GM21786 (cell line): ENCODE data around the gene RIN2.
"Not testable (repeated sequence)": the region's sequence is repeated elsewhere in the genome, so short reads cannot be mapped to it uniquely, and the experiment has no call there.

Experiments
- ATAC-seq: cut with Tn5 transposase; IDR thresholded peaks from one replicate; pipeline ENCODE4 v1.9.1; 2021; ENCODE audit not compliant: unreplicated experiment

The RIN2 gene

DNA sequence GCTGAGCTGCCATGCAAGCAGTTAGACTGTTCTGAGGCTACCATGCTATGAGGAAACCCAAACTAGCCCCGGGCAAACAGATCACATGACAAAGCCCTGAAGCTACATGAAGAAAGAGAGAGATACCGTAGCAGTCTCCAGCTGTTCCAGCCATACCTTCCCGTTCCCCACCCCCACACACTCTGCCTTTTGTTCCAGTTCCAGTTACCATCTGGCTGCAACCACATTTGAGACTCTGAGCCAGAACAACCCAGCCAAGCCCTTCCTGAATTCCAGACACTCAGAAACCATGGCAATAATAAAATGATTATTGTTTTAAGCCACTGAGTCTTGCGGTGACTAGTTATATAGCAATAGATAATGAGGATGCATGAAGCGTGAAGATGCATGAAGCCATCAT, 28.3 kb downstream of the RIN2 start:
- no peak for ATAC-seq

DNA sequence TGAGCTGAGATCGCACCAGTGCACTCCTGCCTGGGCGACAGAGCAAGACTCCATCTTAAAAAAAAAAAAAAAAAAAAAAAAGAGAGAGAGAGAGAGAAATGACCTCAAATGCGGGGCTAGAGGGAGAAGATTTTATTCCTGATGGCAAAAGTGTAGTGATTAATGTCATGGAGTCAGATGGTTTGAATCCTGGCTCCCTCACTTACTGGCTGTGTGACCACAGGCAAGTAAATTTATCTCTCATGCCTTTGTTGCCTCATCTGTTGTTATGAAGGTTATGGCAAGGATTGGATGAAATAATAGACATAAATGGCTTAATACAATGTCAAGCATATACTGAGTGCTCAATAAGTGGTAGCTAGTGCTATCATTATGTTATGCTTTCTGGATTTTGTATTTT, 29.3 kb downstream of the RIN2 start:
- ATAC-seq: no peak

DNA sequence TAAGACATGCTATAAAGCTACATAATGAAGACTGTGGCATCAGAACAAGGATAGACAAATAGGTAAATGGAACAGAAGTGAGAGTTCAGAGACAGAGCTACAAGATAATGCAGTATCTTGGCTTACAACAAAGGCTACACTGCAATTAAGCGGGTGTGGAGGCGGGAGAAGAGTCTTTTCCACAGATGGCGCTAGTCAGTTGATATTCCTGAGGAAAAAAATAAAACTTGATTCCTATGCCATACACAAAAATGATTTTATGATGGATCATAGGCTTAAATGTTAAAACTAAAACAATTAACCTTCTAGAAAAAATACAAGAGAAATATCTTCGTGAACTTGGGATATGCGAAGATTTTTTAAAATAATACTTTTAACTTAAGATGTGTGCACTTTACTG, 31.0 kb downstream of the RIN2 start:
- ATAC-seq: no peak

DNA sequence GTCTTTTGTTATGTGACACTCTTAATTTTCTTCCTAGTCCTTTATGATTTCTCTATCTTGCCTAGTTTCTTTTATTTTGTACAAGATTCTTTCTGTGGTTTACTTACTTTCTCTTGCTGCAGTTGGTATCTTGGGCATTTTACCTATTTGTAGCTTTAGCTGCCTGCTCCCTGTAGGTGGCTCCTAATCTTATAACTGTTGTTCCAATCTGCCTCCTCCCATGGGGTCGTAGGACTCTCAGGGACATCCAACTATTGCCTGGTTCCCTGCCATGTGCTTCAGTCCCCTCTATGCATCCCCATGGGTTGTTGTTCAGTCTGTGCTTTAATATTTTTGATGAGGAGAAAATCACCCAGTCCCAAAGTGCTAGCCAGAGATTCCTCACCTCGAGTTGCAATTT, 31.4 kb downstream of the RIN2 start:
- no peak for ATAC-seq

DNA sequence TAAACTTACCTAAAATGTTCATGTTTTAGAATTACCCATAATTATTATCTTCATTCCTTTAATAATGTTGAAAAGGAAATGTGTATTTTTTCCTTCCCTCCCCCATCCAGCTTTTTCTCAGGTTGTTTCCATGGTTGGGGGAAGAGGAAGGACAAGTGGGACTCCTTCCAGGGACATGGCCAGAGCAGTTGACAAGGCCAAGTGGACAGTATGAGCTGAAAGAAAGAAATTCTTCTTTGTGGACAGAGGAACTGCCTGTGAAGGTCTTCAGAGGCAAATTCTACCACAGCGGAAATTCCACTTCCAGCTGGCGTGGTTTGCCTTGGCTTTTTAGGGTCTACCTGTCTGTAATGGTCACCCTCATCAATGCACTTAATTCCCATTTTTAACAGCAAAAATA, 33.8 kb downstream of the RIN2 start:
- no peak for ATAC-seq

DNA sequence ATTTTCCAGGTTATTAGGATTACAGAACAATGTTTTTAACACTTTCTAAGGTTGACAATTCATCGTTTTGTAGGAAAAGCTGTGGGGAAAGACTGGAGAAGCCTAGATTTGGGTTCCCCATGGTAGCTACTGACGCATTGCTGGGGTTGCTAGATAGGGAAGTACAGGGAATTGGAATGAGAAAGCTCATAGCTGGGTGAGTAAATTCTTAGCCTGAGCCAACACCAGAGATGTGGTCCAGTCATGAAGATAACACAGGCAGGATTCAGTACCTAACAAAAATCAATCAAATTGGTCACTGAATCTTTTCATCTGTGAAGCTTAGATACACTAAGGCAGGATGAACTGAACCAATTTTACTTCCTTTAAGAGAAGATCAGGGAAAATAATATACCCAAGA, 35.7 kb downstream of the RIN2 start:
- no peak for ATAC-seq

DNA sequence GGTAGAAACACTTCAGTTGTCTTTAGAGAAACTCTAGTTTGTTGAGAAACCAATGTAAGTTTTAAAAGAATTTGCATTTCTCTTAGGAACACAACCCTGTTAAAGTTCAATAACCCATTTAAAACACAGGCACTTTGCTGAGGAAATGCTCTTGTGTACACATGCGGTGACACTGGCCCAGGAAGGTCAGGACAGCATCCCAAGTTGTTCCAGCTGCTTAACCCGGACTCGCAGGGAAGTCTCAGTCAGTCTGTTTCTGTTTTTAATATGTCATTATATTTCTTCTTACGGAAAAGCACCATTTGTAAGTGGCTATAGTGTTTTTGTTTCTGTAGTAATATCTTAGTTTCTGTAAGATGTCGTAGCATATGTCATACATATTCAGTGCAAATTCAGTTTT, 36.9 kb downstream of the RIN2 start:
- no peak for ATAC-seq

DNA sequence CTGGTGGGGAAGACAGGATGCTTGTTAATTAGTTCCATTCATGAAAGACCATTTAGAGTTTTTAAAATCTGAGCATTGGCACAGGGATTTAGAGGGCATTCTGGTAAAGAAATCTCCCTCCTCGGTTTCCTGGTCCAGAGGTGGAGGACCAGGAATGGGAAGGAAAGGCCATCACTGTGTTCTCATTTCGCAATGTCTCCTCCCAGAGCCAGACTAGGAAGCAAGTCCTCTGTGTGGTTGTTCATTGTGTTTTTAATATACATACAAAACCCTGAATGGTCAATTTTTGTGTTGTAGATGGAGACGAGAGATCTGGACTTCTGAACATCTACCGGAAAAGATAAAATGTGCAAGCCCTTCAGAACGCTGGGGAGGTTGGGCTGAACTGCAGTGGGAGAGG, 41.3 kb downstream of the RIN2 start:
- no peak for ATAC-seq

DNA sequence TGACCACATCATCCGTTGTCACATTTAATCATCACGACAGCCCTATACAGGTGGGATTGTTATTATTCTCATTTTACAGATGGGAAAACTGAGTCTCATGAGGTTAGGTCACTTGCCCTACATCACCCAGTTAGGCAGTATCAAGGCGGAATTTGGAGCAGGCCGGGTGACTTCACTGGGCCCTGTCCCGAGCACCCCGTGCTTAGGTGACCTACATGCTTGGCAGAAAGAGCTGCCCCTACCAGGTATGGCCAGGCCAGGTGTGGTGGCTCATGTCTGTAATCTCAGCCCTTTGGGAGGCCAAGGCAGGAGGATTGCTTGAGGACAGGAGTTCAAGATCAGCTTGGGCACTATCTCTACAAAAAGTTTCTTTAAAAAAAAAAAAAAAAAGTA, 44.0 kb downstream of the RIN2 start:
- ATAC-seq: no peak

DNA sequence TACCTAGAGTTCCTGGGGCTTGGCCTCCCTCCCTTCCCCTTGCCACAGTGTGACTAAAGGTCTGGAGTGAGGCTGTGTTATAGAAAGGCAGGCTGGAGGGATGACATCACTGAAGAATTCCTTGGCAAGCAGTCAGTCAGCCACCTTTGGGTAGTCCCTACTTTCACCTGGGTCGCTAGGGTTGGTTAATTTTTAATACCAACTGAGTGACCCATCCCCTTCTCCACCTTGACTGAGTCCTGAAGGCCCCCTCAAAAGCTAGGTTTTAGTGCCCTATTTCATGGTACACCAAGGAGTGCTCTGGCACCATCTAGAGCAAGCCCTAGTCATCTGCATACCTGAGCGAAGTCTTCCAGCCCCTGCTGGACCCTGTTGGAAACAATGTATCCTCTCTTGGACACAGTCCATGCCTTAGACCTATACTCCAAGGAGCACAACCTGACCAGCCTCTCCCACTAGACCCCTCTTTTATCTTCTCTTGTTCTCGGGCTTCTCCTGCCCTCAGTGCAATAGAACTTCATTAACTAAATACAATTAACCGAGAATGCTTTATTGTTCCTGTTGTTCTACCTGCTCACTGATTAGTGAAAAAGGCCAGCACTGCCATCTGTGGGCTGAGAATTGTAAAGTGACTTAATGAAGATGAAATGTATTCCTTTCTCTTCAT, 44.6 kb downstream of the RIN2 start:
- no peak for ATAC-seq

DNA sequence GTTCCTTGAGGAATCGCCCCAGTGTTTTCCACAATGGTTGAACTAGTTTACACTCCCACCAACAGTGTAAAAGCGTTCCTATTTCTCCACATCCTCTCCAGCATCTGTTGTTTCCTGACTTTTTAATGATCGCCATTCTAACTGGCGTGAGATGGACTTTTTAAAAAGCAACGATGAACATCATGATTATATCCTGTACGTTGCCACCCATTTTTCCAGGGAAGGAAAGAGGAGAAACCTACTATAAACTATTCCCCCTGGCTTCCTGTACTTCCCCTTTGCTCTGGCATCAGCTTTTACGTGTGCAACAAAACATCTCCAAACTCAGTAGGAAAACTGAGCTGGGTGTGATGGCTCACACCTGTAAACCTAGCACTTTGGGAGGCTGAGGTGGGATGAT, 48.2 kb downstream of the RIN2 start:
- not testable (repeated sequence) for ATAC-seq

DNA sequence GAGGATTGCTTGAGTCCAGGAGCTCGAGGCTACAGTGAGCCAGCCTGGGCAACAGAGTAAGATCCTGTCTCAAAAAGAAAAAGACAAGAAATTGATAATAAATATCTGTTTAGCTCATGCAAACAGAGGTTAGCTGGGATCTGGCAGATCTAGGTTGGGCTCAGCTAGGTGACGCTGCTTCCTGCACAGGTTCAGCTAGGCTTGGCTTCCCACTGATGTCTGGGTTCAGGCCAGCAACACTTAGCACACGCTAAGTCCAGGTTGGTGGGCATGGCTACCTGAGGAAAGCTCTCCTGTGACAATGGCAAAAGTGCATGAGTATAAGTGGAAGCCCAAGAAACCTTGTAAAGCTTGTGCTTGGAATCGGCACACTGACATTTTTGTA, 48.7 kb downstream of the RIN2 start:
- no peak for ATAC-seq

DNA sequence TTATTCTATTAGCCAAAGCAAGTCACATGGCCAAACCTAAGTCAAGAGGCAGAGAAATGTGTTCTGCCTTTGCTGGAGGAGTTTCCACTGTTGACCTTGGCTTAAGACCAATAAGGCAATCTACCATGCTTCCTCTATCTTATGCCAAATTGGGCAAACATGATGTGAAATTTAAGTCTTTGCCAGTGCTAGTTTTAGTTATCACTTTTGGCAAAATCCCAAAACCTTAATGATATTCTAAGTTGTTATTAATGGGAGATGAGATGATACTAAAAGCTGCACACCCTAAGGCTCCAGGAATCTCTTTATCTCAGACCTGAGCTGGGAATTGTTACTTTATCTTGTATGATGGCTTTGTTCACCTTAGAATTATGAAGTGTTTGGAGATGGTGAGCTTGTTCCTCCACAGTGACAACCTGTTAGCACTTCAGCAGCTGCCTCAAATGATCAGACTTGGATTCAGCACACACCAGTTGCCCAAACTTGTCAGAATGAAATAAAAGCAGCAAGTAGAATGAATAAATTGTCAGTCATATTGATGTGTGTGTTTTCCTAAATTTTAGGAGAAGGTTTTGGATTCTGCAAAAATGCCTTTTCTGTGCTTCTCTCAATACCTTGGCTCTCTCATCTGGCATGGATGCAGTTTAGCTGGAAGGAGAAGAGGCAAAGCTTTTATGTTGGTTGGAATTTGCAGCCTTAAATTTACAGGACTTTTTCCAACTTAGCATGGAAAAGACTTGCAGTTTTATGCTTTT, 49.3 kb downstream of the RIN2 start:
- ATAC-seq: no peak
